Amniotic stem cell (primary cell): ENCODE results near the gene S100A7.

Experiments
- DNase-seq: peaks from one replicate; lab custom pipeline; 2025; lab: John Stamatoyannopoulos, UW

The S100A7 gene

GRCh38 chr1:153460551-153460950 is at the start of gene S100A7:
S100A7 (minus strand) TSS chr1:153460651; CDS start chr1:153459013, 1,638 bp downstream.
- no peak for DNase-seq

GRCh38 chr1:153509729-153510354 is 49.4 kb upstream of the S100A7 start:
- DNase-seq = no peak

DNA sequence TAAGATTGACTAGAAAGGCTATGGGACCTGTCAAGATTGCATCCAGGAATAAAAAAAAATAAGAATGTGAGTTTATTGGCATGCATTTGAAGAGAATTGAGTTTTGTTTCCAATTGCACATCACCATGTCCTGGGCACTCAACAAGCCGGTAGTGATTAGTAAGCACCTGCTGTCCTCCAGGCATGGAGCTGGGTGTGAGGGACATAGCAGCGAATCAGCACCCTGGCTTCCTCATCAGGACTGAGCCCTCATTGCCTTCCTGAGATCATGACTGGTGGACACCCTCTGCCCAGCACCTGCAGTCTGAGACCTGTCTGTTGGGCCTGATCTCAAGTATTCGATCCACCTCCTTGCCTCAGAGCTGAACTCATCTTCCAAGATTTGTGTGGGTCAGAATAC is 48.6 kb upstream of the S100A7 start:
- no peak for DNase-seq

- no peak for DNase-seq
These were observed 47.6 kb upstream of the S100A7 start for GRCh38 chr1:153507926-153508583.

- DNase-seq = peak; percentile 33
These were observed 46.5 kb upstream of the S100A7 start for GRCh38 chr1:153506831-153507413.

DNA sequence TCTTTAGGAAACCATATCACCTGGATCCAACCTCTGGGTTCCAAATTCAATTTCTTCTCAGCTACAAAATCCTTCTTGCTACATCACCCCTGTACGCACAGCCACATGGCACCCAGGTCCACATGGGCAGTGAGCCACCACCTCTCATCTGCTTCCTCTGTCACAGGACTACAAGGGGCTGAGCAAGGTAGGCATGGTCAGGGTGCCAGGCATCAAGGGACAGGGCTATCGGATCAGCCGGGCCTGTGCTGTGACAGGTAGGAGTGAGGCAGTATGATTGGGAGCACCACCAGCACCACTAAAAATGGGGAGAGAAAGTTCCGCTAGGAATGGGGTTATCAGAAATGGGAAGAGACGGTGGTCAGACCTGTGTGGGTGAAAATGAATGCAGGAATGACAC is 45.9 kb upstream of the S100A7 start:
- DNase-seq = no peak

GRCh38 chr1:153505576-153505975 is 45.1 kb upstream of the S100A7 start:
- no peak for DNase-seq

GRCh38 chr1:153503766-153504165 is 43.3 kb upstream of the S100A7 start:
- DNase-seq = no peak

DNA sequence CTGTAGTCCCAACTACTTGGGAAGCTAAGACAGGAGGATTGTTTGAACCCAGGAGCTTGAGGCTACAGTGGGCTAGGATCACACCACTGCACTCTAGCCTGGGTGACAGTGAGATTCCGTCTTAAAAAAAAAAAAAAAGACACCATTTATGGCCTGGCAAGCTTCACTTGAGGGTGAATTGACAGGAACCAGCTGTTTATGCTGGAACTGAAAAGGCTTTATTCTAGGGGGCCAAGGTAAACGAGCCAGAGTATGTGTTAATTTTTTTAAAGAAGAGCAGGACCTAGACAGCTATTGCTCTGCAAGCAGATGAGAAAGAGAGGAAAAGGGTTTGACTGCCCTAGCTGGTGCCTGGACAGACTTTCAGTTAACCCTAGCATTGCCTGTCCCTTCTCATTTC is 38.3 kb upstream of the S100A7 start:
- DNase-seq = no peak

DNA sequence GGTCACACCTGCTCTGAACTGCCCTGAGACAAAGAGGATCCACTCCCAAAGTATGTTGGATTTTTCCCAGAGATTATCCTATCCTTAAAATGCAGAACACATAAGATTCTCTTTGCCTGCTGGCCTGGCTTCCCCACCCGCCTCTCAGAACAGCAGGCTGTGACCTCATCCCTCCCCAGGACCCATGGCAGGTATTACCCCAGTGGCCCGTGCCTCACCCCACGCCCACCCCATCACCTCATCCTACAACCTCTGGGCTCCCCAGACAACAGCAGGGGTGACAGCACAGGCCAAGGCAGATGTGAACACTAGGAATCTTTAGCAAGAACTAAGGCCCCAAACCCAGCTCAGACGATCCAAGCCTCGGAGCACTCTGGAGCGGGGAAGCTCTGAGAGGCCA is 35.1 kb upstream of the S100A7 start:
- no peak for DNase-seq

- peak; percentile 66 for DNase-seq
These were observed 34.6 kb upstream of the S100A7 start for GRCh38 chr1:153494976-153495535.

GRCh38 chr1:153493343-153493960 is 33.0 kb upstream of the S100A7 start:
- DNase-seq = no peak

DNA sequence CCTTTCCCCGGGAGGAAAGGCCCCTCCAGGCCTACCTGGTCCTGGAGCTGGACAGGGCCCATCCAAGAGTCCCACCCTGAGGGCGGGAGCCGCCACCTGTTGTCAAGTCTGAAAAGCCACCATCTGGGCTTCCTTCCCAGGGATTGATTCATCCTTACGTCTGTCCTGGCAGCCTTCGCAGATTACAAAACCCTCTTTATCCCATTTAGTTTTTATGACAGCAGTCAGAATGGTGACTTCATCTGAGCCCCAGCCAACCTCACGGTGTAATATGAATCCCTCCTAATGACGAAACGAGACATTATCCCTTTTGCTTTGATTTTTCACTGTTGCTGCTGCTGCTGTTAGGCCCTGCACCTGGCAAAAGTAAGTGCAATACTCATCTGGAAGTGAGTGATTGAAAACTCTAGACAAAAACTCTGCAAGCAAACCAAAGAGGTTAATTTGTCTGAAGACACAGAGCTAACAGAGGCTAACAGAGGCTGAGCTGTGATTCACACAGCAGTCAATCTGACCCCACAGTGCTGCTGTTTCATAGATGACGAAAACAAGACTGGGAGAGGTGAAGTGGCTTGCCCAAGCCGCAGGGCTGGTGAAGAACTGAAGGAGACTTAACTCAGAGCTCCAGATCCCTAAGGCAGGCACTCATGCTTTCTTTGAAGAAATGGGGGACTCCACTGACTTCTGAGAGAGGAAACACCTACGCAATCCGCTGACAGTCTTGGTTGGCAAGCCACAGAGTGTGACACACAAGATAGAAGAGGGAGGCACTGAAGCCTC is 30.0 kb upstream of the S100A7 start:
- peak; percentile 70 for DNase-seq

- no peak for DNase-seq
These were observed 28.3 kb upstream of the S100A7 start for GRCh38 chr1:153488731-153489130.

GRCh38 chr1:153487707-153488106 is 27.3 kb upstream of the S100A7 start:
- no peak for DNase-seq

- DNase-seq = no peak
These were observed 25.4 kb upstream of the S100A7 start for GRCh38 chr1:153485863-153486262.

DNA sequence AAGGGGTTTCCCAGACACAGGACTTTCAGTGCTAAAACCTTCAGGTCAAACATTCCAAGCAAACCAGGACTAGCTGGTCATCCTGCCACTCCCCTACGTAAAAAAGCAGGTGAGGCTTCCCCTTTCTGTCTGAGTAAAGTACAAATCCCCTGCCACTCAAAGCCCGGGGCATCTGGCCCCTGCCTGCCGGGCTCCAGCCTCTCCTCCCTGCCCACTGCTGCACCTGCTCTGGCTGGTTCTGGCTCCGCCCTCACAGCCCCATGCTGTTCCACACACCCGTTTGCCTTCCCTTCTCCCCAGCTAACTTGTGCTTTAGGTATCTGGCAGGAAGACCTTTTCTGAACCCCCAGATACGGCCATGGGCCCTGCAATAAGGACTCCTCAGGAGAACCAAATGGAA is 23.3 kb upstream of the S100A7 start:
- no peak for DNase-seq

DNA sequence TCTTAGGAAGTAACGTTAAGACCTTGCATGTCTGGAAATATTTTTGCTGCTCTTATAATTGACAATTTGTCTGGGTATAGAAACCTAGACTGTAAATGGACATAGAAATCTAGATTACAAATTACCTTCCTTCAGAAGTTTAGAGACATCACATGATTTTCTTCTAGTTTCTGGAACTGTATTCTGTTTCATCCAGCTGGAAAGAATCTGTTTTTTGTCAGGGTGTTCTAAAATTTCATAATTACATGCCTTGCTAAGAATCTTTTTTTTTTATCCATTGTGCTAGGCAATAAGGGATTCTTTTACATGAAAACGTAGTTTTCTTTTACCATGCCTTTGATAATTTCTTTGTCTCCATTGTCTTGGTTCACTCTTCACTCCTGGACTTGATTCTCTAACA is 20.7 kb upstream of the S100A7 start:
- DNase-seq = no peak

DNA sequence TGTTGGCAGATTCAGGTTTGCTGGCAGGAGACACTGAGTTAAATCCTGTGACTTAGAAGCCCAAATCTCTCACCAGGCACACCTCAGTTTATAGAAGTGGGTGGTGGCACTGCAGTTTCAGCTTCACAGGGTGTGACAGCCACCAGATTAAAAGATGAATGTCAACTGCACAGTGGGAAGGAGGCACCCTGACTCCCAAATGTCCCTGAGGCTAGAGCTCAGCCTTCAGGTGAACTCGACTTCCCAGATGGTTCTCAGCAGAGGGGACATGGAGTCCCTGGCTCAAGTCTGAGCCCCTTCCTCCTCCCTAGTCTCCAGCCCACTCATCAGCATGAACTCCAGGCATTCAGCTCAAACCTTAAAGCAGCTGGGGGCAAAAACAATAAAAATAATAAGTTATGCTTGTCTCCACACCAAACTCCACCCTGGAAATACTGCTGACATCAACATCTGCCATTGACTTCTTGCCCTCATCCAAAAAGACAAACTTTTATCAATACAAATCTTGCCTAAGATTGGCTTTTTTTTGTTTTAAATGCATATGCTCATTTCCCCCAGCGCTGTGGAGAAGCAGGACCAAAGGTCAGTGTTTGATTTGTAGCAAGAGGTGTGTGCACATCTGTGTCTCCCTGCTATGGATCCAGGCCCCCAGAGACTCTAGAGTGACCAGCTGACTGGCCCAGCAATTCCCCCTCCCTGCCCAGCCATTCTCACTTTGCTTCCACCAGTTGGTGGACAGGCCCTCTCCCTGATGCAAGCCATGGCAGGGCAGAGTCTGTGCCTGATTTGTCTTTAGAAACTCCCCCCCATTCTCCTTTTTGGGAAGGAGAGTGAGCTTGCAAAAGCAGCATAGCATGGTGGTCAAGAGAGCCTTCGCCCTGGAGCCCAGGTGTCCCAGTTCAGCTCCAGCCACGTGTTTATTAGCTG is 18.5 kb upstream of the S100A7 start:
- DNase-seq = no peak

- no peak for DNase-seq
These were observed 17.7 kb upstream of the S100A7 start for GRCh38 chr1:153478047-153478691.
